Caco-2 (cell line): ENCODE measurements around the gene AGAP2. TPM values are rescaled to one million over a fixed set of nuclear protein-coding genes. Genes with fewer than 3 reads are reported as not detected.
A peak's percentile ranks its signal among the peaks of the same experiment; 100 is the strongest.

ENCODE experiments used
- BruUV-seq: library from RNA; stranded (reverse); fragments of 400-500 nt; replicated peaks from 2 replicates; lab custom pipeline; 2021; lab: Mats Ljungman, UMichigan
- CTCF ChIA-PET: fragments of 300-600 bp; sonication (Branson Sonifier 250); formaldehyde crosslinking; loops from one replicate; lab custom pipeline; 2022; ENCODE audit warnings: antibody characterized with exemption; lab: Charles Lee
- POLR2A ChIA-PET: fragments of 300-600 bp; sonication (Branson Sonifier 250); formaldehyde crosslinking; loops from one replicate; lab custom pipeline; 2022; ENCODE audit warnings: antibody characterized with exemption; lab: Charles Lee
- DNase-seq, 2 experiments: peaks; one replicate each; pipeline versions ENCODE4 v3.0.0 to v3.0.0-alpha.2; 2020 to 2022
- H3K27me3 ChIP-seq: replicated peaks from 2 replicates; pipeline ENCODE4 v1.6.0; 2011; ENCODE audit warnings: low read length; ENCODE audit not compliant: control insufficient read depth, insufficient read depth
- H3K36me3 ChIP-seq: 2 replicates; pipeline ENCODE4 v1.5.1; 2011; ENCODE audit warnings: low read length; ENCODE audit not compliant: control insufficient read depth, insufficient read depth
- H3K4me1 ChIP-seq: fragments of 250-450 bp; sonication (Bioruptor Pico); 2 replicates; pipeline ENCODE4 v1.5.1; 2020; ENCODE audit warnings: mild to moderate bottlenecking
- H3K4me3 ChIP-seq: 2 replicates; pipeline ENCODE4 v1.5.1; 2011; ENCODE audit warnings: low read depth, mild to moderate bottlenecking, control low read depth, low read length
- H3K9me3 ChIP-seq: fragments of 250-450 bp; sonication (Bioruptor Pico); 2 replicates; pipeline ENCODE4 v1.5.1; 2020; ENCODE audit warnings: mild to moderate bottlenecking, moderate library complexity
- H3K27ac Mint-ChIP-seq: one replicate; pipeline ENCODE4 v1.8.0; 2022; ENCODE audit warnings: mixed read lengths; ENCODE audit not compliant: unreplicated experiment
- H3K27me3 Mint-ChIP-seq: one replicate; pipeline ENCODE4 v1.8.0; 2022; ENCODE audit warnings: mixed read lengths; ENCODE audit not compliant: insufficient read depth, unreplicated experiment
- H3K36me3 Mint-ChIP-seq: one replicate; pipeline ENCODE4 v1.8.0; 2022; ENCODE audit warnings: mild to moderate bottlenecking, mixed read lengths; ENCODE audit not compliant: insufficient read depth, unreplicated experiment
- H3K4me1 Mint-ChIP-seq: one replicate; pipeline ENCODE4 v1.8.0; 2022; ENCODE audit warnings: low read depth, mixed read lengths; ENCODE audit not compliant: unreplicated experiment
- H3K4me3 Mint-ChIP-seq: one replicate; pipeline ENCODE4 v1.8.0; 2022; ENCODE audit warnings: mild to moderate bottlenecking, moderate library complexity, mixed read lengths; ENCODE audit not compliant: unreplicated experiment
- H3K9me3 Mint-ChIP-seq: one replicate; pipeline ENCODE4 v1.8.0; 2022; ENCODE audit warnings: mixed read lengths; ENCODE audit not compliant: unreplicated experiment
- CTCF ChIP-seq, 2 experiments: fragments of 200-600 bp in 1 of 2; IDR thresholded peaks; 1 replicate in 1 of 2; 2 replicates in 1 of 2; pipeline versions ENCODE4 v1.5.1 to v1.8.0; 2011 to 2022; ENCODE audit warnings: antibody characterized with exemption in 1 of 2, control low read depth in 1 of 2, inconsistent platforms in 1 of 2, low read depth in 1 of 2, low read length in 1 of 2, mild to moderate bottlenecking in 1 of 2, moderate library complexity in 1 of 2; ENCODE audit not compliant: insufficient read depth in 1 of 2, severe bottlenecking in 1 of 2, unreplicated experiment in 1 of 2
- intact Hi-C: fragments of 100-400 bp; cut with micrococcal nuclease; formaldehyde crosslinking; loops from one replicate; pipeline ENCODE4 v1.10.0; 2022; ENCODE audit not compliant: unreplicated experiment
- total RNA-seq: library from RNA; stranded (reverse); gene quantifications from 2 replicates; pipeline ENCODE4 v1.2.3, GENCODE V29; 2022

The AGAP2 gene
- total RNA-seq, 1 experiment from 2014 or later: 0.09 TPM

- H3K9me3 ChIP-seq: no peaks in the 10 kb centered on the region
- CTCF ChIA-PET: interaction anchor here (0.6 kb wide), 1 partner anchor 1410 kb away, joined by 5 read pairs; no protein-coding TSS in a partner anchor
- no peak for TF ChIP-seq CTCF (IDR thresholded peaks at IDR 0.05; ENCODE audit: insufficient read depth in 1 of 2, low read depth in 1 of 2, low read length in 1 of 2, severe bottlenecking in 1 of 2, unreplicated experiment in 1 of 2)
- Mint-ChIP-seq H3K4me1 (peaks cover 20% of the 10 kb centered on the region), H3K4me3 (peak overlapping the region; percentile 96), H3K27ac (peak overlapping the region; percentile 98), H3K9me3 (no peaks in the 10 kb centered on the region), H3K36me3 (peaks cover 67% of the 10 kb centered on the region), H3K27me3 (peaks cover under 1% of the 10 kb centered on the region)
- intact Hi-C loops: no loop called here
- no peaks in the 10 kb centered on the region for H3K27me3 ChIP-seq
- peak overlapping the region; percentile 64 for H3K4me3 ChIP-seq
- peaks cover 14% of the 10 kb centered on the region for H3K4me1 ChIP-seq
- no TSS peak for BruUV-seq
- DNase-seq: no peak
- peaks cover 3% of the 10 kb centered on the region; the same call in 1 of the 2 replicates for H3K36me3 ChIP-seq
- POLR2A ChIA-PET: no interaction called here
Observed at GRCh38 chr12:57746025-57746424, 7.5 kb upstream of the AGAP2 start.

GRCh38 chr12:57745485-57745881 lies 6.9 kb upstream of the AGAP2 start:
- TF ChIP-seq CTCF (IDR thresholded peaks at IDR 0.05; ENCODE audit: insufficient read depth in 1 of 2, low read depth in 1 of 2, low read length in 1 of 2, severe bottlenecking in 1 of 2, unreplicated experiment in 1 of 2): no peak
- Histone ChIP-seq H3K36me3 (peaks cover 3% of the 10 kb centered on the region; the same call in 1 of the 2 replicates), H3K27me3 (no peaks in the 10 kb centered on the region), H3K4me1 (peaks cover 10% of the 10 kb centered on the region), H3K4me3 (peak overlapping the region; percentile 64), H3K9me3 (no peaks in the 10 kb centered on the region)
- Mint-ChIP-seq H3K36me3 (peaks cover 61% of the 10 kb centered on the region), H3K4me1 (peaks cover 19% of the 10 kb centered on the region), H3K9me3 (no peaks in the 10 kb centered on the region), H3K4me3 (peak overlapping the region; percentile 96), H3K27ac (peak overlapping the region; percentile 98), H3K27me3 (peaks cover 6% of the 10 kb centered on the region)
- peak in 1 of 2 experiments; percentile 19 for DNase-seq
- intact Hi-C loops: no loop called here
- ChIA-PET CTCF (interaction anchor here (0.6 to 1.5 kb wide), 4 partner anchors 9 to 1409 kb away, joined by 4 to 10 read pairs (median 7); no protein-coding TSS in a partner anchor), POLR2A (interaction anchor here (0.5 to 1.2 kb wide), 3 partner anchors 13 to 1916 kb away, joined by 4 to 5 read pairs (median 4); partner anchors contain the start of genes DNAJC14, EEF1AKMT3 and METTL1)
- BruUV-seq: TSS peak; percentile 49

GRCh38 chr12:57744777-57745484 lies 6.4 kb upstream of the AGAP2 start, which contains the start of gene TSPAN31:
Gene TSPAN31 (plus strand): TSS chr12:57745039. CDS start chr12:57745155, 116 bp downstream.
- no peaks in the 10 kb centered on the region for H3K9me3 ChIP-seq
- no peak for TF ChIP-seq CTCF (IDR thresholded peaks at IDR 0.05; ENCODE audit: insufficient read depth in 1 of 2, low read depth in 1 of 2, low read length in 1 of 2, severe bottlenecking in 1 of 2, unreplicated experiment in 1 of 2)
- ChIA-PET CTCF (interaction anchor here (0.7 to 1.5 kb wide), 5 partner anchors 9 to 162 kb away, joined by 3 to 10 read pairs (median 4); no protein-coding TSS in a partner anchor), POLR2A (interaction anchor here (0.5 to 1.2 kb wide), 6 partner anchors 9 to 1915 kb away, joined by 4 to 5 read pairs (median 4); partner anchors contain the start of genes DNAJC14, EEF1AKMT3 and METTL1)
- Mint-ChIP-seq H3K27me3 (peaks cover 6% of the 10 kb centered on the region), H3K36me3 (peaks cover 57% of the 10 kb centered on the region), H3K27ac (peak within 1 kb of the TSS; percentile 98), H3K9me3 (no peaks in the 10 kb centered on the region), H3K4me1 (peaks cover 19% of the 10 kb centered on the region), H3K4me3 (peak within 1 kb of the TSS; percentile 96)
- peak; percentile 95 to 97 for DNase-seq
- no peaks in the 10 kb centered on the region for H3K27me3 ChIP-seq
- H3K36me3 ChIP-seq: no peaks in the 10 kb centered on the region; the same call in 1 of the 2 replicates
- no TSS peak for BruUV-seq
- peak within 1 kb of the TSS; percentile 64 for H3K4me3 ChIP-seq
- intact Hi-C loops: no loop called here
- peaks cover 10% of the 10 kb centered on the region for H3K4me1 ChIP-seq
